Hematopoietic multipotent progenitor cell treated with erythropoietin and hydrocortisone succinate and interleukin-3 and kit ligand, for 4 days (in vitro differentiated cells): Measurements from ENCODE around the gene SLC7A11.

Source experiments
- DNase-seq: peaks from one replicate; pipeline ENCODE4 v3.0.0-alpha.2; 2015

SLC7A11 gene

DNA sequence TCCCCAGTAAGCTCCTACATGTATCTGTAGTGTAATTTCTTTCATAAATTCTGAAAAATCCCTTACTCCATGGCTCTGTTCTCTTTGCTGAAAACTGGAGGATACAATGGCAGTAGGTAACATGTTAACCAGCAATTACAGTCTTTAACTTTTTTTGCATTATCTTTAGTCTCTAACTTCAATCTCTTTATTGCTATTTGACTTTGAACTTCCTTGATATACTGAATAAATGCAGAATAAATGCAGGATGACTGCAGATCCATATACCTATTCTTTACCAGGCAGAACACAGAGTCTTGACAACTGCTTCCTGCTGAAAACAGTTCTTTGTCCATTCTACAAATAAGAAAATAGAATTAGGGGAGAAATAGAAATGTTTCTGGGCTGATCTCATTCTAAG is 101.3 kb downstream of the SLC7A11 start:
- no peak for DNase-seq

DNA sequence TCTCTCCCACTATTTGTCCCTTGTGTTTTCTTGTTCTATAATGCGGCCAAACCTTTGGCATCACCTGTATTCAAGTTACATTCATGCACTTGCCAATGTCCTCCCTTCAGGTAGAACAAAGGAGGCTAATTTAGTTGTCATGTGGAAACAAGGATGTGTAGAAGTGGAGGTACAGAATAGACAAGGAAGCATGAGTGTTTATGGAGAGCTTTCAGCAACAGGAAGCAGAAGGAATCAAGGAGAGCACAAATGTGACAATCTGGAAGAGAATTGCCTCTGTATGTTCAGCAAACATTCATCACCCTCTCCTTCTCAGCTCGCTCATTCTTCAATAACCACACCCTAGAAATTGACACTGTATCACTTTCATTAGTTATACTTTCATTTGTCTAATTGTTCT is 103.4 kb downstream of the SLC7A11 start:
- no peak for DNase-seq

DNA sequence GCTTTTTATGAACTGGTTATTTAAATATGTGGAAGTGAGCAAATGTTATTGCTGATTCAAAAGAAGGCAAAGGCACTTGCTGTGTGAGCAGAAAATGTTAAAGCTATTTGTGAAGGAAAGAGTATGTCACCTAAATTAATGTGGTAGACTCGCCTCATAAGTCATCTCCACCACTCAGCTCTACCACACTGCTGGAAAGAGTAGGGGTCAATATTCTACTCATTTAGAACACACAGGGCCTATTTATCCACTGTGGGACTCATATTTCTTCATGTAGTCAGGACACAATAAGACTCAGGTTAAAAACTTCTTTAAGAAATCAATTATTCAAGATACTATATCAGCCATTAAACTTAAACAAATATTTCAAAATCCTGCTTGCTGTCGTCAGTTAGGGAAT is 106.5 kb downstream of the SLC7A11 start:
- DNase-seq = no peak

DNA sequence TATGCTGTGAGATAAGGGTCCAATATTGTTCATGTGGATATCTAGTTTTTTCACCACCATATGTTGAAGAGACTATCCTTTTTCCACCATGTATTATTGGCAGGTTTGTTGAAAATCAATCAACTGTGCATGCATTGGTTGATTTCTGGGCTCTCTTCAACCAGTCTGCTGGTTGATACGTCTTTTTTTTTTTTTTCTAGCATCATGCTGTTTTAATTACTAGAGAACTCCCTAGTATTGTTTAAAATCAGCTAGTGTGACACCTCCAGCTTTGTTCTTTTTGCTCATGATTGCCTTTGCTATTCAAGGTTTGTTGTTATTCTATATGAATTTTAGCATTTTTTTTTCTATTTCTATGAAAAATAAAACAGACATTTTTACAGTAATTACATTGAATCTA is 123.9 kb downstream of the SLC7A11 start:
- no peak for DNase-seq

DNA sequence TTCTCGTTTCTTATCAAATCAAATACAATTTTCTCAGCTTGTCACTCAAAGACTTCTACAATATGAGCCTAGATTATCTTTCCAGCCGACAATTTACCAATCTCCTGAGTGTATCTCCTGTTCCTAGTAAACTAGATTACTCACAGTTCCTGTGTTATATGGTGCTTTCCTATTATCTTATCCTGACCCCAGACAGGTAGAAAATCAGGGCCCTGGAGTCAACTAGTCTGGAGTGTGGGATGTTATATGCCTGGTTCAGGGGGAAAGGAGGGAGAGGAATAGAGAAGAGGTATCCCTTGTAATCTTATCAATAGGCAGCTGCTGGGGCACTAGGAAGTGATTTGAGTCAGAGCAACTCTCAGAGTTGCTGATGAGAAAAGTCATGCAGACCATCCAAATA is 127.1 kb downstream of the SLC7A11 start:
- DNase-seq = no peak

DNA sequence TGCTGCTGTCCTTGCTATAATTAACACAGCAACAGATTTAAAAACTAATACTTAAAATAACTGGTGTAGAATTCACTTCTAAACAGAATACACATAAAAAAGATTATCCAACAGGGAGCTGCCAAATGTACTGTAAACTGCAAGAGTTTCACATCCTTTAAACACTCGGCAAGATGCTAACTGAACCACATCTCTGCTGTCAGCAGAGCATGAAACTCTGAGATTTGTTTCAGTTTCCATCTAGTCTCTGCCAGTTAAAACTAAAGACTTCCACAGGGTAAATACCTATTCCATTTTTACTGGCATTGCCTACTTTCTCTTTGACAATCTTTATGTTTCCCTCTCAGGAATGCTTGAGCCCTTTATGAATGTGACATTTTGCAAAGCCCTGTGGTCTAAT is 127.7 kb downstream of the SLC7A11 start:
- DNase-seq = no peak
